ENCODE data around the gene ART3. TPM values are rescaled to one million over a fixed set of nuclear protein-coding genes. Genes with fewer than 3 reads are reported as not detected.

ART3 gene
- total RNA-seq, 1 experiment from 2014 or later: 0.59 TPM

GRCh38 chr4:76088719-76089118 lies 14.2 kb downstream of the ART3 start:
- POLR2A ChIA-PET: no interaction called here
- Mint-ChIP-seq H3K9me3 (peaks cover 5% of the 10 kb centered on the region), H3K27me3 (ENCODE audit: low read depth) (no peaks in the 10 kb centered on the region), H3K4me3 (no peak overlapping the region), H3K27ac (no peak overlapping the region), H3K36me3 (0 out of 2 replicates have a peak, but pooled peaks cover 2% of the 10 kb centered on the region), H3K4me1 (peaks cover 11% of the 10 kb centered on the region)
- CTCF ChIA-PET: no interaction called here
- ATAC-seq (no peak), DNase-seq (ENCODE audit: low spot score) (no peak)
- TF ChIP-seq GRHL2 (CRISPR knock-in tag; IDR thresholded peaks at IDR 0.05; ENCODE audit: insufficient replicate concordance, severe bottlenecking): no peak
- TF ChIP-seq, protein P1, sequence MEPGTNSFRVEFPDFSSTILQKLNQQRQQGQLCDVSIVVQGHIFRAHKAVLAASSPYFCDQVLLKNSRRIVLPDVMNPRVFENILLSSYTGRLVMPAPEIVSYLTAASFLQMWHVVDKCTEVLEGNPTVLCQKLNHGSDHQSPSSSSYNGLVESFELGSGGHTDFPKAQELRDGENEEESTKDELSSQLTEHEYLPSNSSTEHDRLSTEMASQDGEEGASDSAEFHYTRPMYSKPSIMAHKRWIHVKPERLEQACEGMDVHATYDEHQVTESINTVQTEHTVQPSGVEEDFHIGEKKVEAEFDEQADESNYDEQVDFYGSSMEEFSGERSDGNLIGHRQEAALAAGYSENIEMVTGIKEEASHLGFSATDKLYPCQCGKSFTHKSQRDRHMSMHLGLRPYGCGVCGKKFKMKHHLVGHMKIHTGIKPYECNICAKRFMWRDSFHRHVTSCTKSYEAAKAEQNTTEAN (CRISPR knock-in tag; IDR thresholded peaks at IDR 0.05): no peak
- no peak for TF ChIP-seq FOXP4 (CRISPR knock-in tag; IDR thresholded peaks at IDR 0.05)
- TF ChIP-seq PRDM15 (CRISPR knock-in tag; IDR thresholded peaks at IDR 0.05): no peak
- no peak for TF ChIP-seq NR3C1 (CRISPR knock-in tag; conservative IDR thresholded peaks at IDR 0.05; ENCODE audit: low read depth)
- no peak for TF ChIP-seq GTF2I (CRISPR knock-in tag; conservative IDR thresholded peaks at IDR 0.05)
- TF ChIP-seq, protein P2, sequence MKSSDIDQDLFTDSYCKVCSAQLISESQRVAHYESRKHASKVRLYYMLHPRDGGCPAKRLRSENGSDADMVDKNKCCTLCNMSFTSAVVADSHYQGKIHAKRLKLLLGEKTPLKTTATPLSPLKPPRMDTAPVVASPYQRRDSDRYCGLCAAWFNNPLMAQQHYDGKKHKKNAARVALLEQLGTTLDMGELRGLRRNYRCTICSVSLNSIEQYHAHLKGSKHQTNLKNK (CRISPR knock-in tag; IDR thresholded peaks at IDR 0.05): no peak
- TF ChIP-seq ZNF671 (CRISPR knock-in tag; IDR thresholded peaks at IDR 0.05): no peak
- no peak for TF ChIP-seq PRRX2 (CRISPR knock-in tag; IDR thresholded peaks at IDR 0.05)
- TF ChIP-seq MXD4 (CRISPR knock-in tag; IDR thresholded peaks at IDR 0.05; ENCODE audit: borderline replicate concordance): no peak
- no peak for TF ChIP-seq RORB (CRISPR knock-in tag; IDR thresholded peaks at IDR 0.05)
- TF ChIP-seq NFYB (CRISPR knock-in tag; conservative IDR thresholded peaks at IDR 0.05; ENCODE audit: low read depth): no peak
- no peak for TF ChIP-seq FOXJ3 (CRISPR knock-in tag; IDR thresholded peaks at IDR 0.05; ENCODE audit: borderline replicate concordance)

DNA sequence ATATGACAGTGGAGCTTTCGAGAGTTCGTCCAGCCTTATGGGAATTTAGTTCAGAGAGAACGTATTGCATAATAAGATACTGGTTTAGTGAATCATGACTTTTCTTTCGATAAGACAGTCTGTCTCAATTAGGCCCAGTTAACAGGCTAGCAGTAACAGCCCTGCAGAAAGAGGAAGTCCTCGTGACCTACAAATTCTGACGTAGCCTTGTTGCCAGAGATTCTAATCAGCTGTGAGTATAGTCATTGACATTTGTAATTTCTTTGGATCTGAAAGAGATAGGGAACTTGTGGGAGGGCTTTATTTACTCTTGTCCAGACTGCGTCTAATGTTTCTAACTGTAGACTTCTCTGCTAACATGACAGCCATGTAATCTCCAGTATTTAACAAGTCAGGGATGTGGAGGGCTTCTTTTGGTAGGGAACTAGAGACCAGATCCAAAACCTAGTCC lies 15.8 kb downstream of the ART3 start:
- ChIA-PET CTCF (no interaction called here), POLR2A (no interaction called here)
- Mint-ChIP-seq H3K4me3 (no peak overlapping the region), H3K9me3 (peaks cover 5% of the 10 kb centered on the region), H3K4me1 (peaks cover 12% of the 10 kb centered on the region), H3K36me3 (0 out of 2 replicates have a peak, but pooled peaks cover 2% of the 10 kb centered on the region), H3K27ac (no peak overlapping the region), H3K27me3 (ENCODE audit: low read depth) (no peaks in the 10 kb centered on the region)
- no peak for ATAC-seq
- TF ChIP-seq, protein P3, sequence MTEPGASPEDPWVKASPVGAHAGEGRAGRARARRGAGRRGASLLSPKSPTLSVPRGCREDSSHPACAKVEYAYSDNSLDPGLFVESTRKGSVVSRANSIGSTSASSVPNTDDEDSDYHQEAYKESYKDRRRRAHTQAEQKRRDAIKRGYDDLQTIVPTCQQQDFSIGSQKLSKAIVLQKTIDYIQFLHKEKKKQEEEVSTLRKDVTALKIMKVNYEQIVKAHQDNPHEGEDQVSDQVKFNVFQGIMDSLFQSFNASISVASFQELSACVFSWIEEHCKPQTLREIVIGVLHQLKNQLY (CRISPR knock-in tag; IDR thresholded peaks at IDR 0.05): no peak
- no peak for TF ChIP-seq RORB (CRISPR knock-in tag; IDR thresholded peaks at IDR 0.05)
- TF ChIP-seq, protein P4, sequence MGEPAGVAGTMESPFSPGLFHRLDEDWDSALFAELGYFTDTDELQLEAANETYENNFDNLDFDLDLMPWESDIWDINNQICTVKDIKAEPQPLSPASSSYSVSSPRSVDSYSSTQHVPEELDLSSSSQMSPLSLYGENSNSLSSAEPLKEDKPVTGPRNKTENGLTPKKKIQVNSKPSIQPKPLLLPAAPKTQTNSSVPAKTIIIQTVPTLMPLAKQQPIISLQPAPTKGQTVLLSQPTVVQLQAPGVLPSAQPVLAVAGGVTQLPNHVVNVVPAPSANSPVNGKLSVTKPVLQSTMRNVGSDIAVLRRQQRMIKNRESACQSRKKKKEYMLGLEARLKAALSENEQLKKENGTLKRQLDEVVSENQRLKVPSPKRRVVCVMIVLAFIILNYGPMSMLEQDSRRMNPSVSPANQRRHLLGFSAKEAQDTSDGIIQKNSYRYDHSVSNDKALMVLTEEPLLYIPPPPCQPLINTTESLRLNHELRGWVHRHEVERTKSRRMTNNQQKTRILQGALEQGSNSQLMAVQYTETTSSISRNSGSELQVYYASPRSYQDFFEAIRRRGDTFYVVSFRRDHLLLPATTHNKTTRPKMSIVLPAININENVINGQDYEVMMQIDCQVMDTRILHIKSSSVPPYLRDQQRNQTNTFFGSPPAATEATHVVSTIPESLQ (CRISPR knock-in tag; IDR thresholded peaks at IDR 0.05): no peak
- DNase-seq (ENCODE audit: low spot score): no peak
